GM12872 (cell line): Measurements from ENCODE around the gene CDC42EP3.

Experiments used
- CTCF ChIP-seq: IDR thresholded peaks from 3 replicates; pipeline ENCODE4 v1.5.1; 2011; ENCODE audit warnings: low read depth, mild to moderate bottlenecking, low read length, moderate library complexity; ENCODE audit not compliant: insufficient read depth

Gene CDC42EP3

GRCh38 chr2:37654419-37654818 is 17.0 kb downstream of the CDC42EP3 start:
- no peak for TF ChIP-seq CTCF

GRCh38 chr2:37653805-37654378 is 17.6 kb downstream of the CDC42EP3 start:
- no peak for TF ChIP-seq CTCF

- no peak for TF ChIP-seq CTCF
Observed at GRCh38 chr2:37653093-37653492, 18.3 kb downstream of the CDC42EP3 start.

GRCh38 chr2:37652199-37652640 is 19.2 kb downstream of the CDC42EP3 start:
- TF ChIP-seq CTCF: no peak

- no peak for TF ChIP-seq CTCF
Observed at GRCh38 chr2:37650548-37651093, 20.8 kb downstream of the CDC42EP3 start.

- no peak for TF ChIP-seq CTCF
Observed at GRCh38 chr2:37649518-37649917, 21.9 kb downstream of the CDC42EP3 start.

GRCh38 chr2:37648331-37649011 is 23.0 kb downstream of the CDC42EP3 start:
- TF ChIP-seq CTCF: peak; percentile 35; the same call in 2 of the 3 replicates
